ENCODE data around the gene USP34.
"Not testable (repeated sequence)": the region's sequence is repeated elsewhere in the genome, so short reads cannot be mapped to it uniquely, and the experiment has no call there.

Gene USP34

GRCh38 chr2:61235716-61236115, 235.2 kb downstream of the USP34 start:
- Histone ChIP-seq H3K27ac (ENCODE audit: low read depth, low read length) (no peak overlapping the region), H3K4me3 (ENCODE audit: low read length) (no peak overlapping the region), H3K27me3 (ENCODE audit: control insufficient read depth, insufficient read depth, low read length) (no peaks in the 10 kb centered on the region), H3K4me1 (ENCODE audit: control insufficient read depth, insufficient read depth, low read length) (no peaks in the 10 kb centered on the region), H3K9ac (ENCODE audit: low read length) (no peak overlapping the region), H3K36me3 (ENCODE audit: control insufficient read depth, insufficient read depth, low read length) (peaks cover 2% of the 10 kb centered on the region)

DNA sequence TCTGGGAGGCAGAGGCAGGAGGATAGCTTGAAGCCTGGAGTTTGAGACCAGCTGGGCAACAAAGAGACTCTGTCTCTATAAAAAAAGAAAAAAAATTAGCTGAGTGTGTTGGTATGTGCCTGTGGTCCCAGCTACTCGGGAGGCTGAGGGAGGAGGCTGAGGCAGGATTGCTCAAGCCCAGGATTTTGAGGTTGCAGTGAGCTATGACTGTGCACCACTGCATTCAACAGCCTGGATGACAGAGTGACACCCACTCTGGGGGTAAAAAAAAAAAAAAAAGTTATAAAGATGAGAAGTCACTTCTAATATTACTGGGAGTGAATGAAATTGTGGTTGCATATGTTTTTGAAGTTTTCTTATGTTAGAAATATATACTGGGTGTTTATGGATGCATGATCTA, 237.3 kb downstream of the USP34 start:
- no peaks in the 10 kb centered on the region for H3K27me3 ChIP-seq (ENCODE audit: control insufficient read depth, insufficient read depth, low read length)
- no peak overlapping the region for H3K27ac ChIP-seq (ENCODE audit: low read depth, low read length)
- H3K36me3 ChIP-seq (ENCODE audit: control insufficient read depth, insufficient read depth, low read length): no peaks in the 10 kb centered on the region
- no peak overlapping the region for H3K9ac ChIP-seq (ENCODE audit: low read length)
- no peak overlapping the region for H3K4me3 ChIP-seq (ENCODE audit: low read length)
- no peaks in the 10 kb centered on the region for H3K4me1 ChIP-seq (ENCODE audit: control insufficient read depth, insufficient read depth, low read length)

DNA sequence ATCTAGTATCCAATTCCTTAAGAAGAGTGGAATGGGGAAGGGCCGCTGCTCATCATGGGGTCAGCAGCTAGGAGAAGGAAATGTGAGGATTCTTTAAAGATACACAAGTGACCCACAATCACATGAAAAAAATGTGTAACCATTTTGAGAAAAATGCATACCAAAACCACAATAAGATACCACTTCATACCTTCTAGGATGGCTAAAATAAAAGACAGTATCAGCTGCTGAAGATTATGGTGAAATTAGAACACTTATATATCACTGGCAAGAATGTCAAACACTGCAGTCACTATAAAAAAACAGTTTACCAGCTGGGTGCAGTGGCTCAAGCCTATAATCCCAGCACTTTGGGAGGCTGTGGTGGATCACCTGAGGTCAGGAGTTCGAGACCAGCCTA, 241.0 kb downstream of the USP34 start:
- Histone ChIP-seq H3K27me3 (ENCODE audit: control insufficient read depth, insufficient read depth, low read length) (no peaks in the 10 kb centered on the region), H3K4me3 (ENCODE audit: low read length) (no peak overlapping the region), H3K27ac (ENCODE audit: low read depth, low read length) (no peak overlapping the region), H3K9ac (ENCODE audit: low read length) (no peak overlapping the region), H3K36me3 (ENCODE audit: control insufficient read depth, insufficient read depth, low read length) (peaks cover 6% of the 10 kb centered on the region), H3K4me1 (ENCODE audit: control insufficient read depth, insufficient read depth, low read length) (no peaks in the 10 kb centered on the region)

GRCh38 chr2:61222567-61222966, 248.3 kb downstream of the USP34 start:
- Histone ChIP-seq H3K4me3 (ENCODE audit: low read length) (no peak overlapping the region), H3K9ac (ENCODE audit: low read length) (no peak overlapping the region), H3K4me1 (ENCODE audit: control insufficient read depth, insufficient read depth, low read length) (no peaks in the 10 kb centered on the region), H3K36me3 (ENCODE audit: control insufficient read depth, insufficient read depth, low read length) (peaks cover 6% of the 10 kb centered on the region), H3K27ac (ENCODE audit: low read depth, low read length) (no peak overlapping the region), H3K27me3 (ENCODE audit: control insufficient read depth, insufficient read depth, low read length) (no peaks in the 10 kb centered on the region)

DNA sequence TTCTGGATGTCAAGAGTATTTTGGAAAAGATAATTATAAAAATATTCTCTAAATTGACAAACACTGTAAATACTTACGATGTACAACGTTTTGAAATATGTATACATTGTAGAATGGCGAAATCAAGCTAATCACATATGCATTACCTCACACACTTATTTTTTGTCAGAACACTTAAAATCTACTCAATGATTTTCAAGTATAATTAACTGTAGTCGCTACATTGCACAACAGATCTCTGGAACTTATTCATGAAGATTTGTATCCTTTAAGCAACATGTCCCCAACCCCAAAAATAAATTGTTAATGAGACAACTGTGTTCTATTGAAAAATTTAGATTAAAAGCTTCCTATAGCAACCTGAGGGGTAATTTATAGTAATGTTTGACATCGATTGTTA, 249.1 kb downstream of the USP34 start:
- Histone ChIP-seq H3K27me3 (ENCODE audit: control insufficient read depth, insufficient read depth, low read length) (no peaks in the 10 kb centered on the region), H3K9ac (ENCODE audit: low read length) (no peak overlapping the region), H3K4me3 (ENCODE audit: low read length) (no peak overlapping the region), H3K4me1 (ENCODE audit: control insufficient read depth, insufficient read depth, low read length) (no peaks in the 10 kb centered on the region), H3K36me3 (ENCODE audit: control insufficient read depth, insufficient read depth, low read length) (peaks cover 6% of the 10 kb centered on the region), H3K27ac (ENCODE audit: low read depth, low read length) (no peak overlapping the region)

GRCh38 chr2:61220768-61221167, 250.1 kb downstream of the USP34 start:
- H3K4me1 ChIP-seq (ENCODE audit: control insufficient read depth, insufficient read depth, low read length): no peaks in the 10 kb centered on the region
- no peaks in the 10 kb centered on the region for H3K27me3 ChIP-seq (ENCODE audit: control insufficient read depth, insufficient read depth, low read length)
- H3K27ac ChIP-seq (ENCODE audit: low read depth, low read length): no peak overlapping the region
- H3K36me3 ChIP-seq (ENCODE audit: control insufficient read depth, insufficient read depth, low read length): peaks cover under 1% of the 10 kb centered on the region
- no peak overlapping the region for H3K4me3 ChIP-seq (ENCODE audit: low read length)
- no peak overlapping the region for H3K9ac ChIP-seq (ENCODE audit: low read length)

DNA sequence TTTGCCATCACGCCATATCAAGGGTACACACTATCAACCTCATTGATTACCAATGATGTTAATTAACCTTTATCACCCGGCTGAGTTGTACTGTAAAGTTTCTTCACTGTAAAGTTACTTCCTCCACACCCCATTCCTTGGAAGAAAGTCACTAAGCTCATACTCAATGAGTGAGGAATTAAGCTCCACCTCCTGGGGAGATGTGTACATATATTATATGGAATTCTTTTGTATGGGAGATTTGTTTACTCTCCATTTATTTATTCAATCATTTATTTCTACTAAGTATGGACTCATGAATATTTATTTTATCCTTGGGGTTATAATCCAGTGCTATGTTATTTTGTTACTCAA, 252.1 kb downstream of the USP34 start:
- H3K36me3 ChIP-seq (ENCODE audit: control insufficient read depth, insufficient read depth, low read length): peaks cover 5% of the 10 kb centered on the region
- H3K4me3 ChIP-seq (ENCODE audit: low read length): no peak overlapping the region
- H3K4me1 ChIP-seq (ENCODE audit: control insufficient read depth, insufficient read depth, low read length): no peaks in the 10 kb centered on the region
- no peak overlapping the region for H3K27ac ChIP-seq (ENCODE audit: low read depth, low read length)
- no peak overlapping the region for H3K9ac ChIP-seq (ENCODE audit: low read length)
- no peaks in the 10 kb centered on the region for H3K27me3 ChIP-seq (ENCODE audit: control insufficient read depth, insufficient read depth, low read length)

GRCh38 chr2:61218076-61218816, 252.6 kb downstream of the USP34 start:
- Histone ChIP-seq H3K4me3 (ENCODE audit: low read length) (no peak overlapping the region), H3K27me3 (ENCODE audit: control insufficient read depth, insufficient read depth, low read length) (no peaks in the 10 kb centered on the region), H3K27ac (ENCODE audit: low read depth, low read length) (no peak overlapping the region), H3K36me3 (ENCODE audit: control insufficient read depth, insufficient read depth, low read length) (peaks cover 8% of the 10 kb centered on the region), H3K9ac (ENCODE audit: low read length) (no peak overlapping the region), H3K4me1 (ENCODE audit: control insufficient read depth, insufficient read depth, low read length) (no peaks in the 10 kb centered on the region)

- H3K36me3 ChIP-seq (ENCODE audit: control insufficient read depth, insufficient read depth, low read length): peaks cover 8% of the 10 kb centered on the region
- no peak overlapping the region for H3K27ac ChIP-seq (ENCODE audit: low read depth, low read length)
- no peak overlapping the region for H3K4me3 ChIP-seq (ENCODE audit: low read length)
- H3K27me3 ChIP-seq (ENCODE audit: control insufficient read depth, insufficient read depth, low read length): no peaks in the 10 kb centered on the region
- no peak overlapping the region for H3K9ac ChIP-seq (ENCODE audit: low read length)
- no peaks in the 10 kb centered on the region for H3K4me1 ChIP-seq (ENCODE audit: control insufficient read depth, insufficient read depth, low read length)
These were observed 256.7 kb downstream of the USP34 start for GRCh38 chr2:61214171-61214570.

DNA sequence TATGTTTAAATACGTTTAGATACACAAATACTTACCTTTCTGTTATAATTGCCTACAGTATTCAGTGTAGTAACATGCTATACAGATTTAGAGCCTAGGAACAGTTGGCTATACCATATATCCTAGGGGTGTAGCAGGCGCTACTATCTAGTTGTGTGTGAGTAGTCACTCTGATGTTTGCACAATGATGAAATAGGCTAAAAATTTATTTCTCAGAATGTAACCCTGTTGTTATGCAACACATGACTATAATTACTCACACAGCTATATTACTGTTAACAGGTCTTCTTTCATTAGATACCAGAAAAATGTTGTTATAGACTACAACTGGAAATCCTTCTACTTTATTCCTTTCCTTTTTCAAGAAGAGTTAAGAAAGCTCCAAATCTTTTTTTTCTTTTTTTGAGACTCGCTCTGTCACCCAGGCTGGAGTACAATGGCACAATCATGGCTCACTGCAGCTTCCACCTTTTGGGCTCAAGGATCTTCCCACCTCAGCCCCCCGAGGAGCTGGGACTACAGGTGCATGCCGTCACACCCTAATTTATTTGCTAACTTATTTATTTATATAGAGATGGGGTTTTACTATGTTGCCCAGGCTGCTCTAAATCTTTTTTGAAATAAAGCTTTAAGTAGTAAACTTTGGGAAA, 260.4 kb downstream of the USP34 start:
- Histone ChIP-seq H3K4me1 (ENCODE audit: control insufficient read depth, insufficient read depth, low read length) (no peaks in the 10 kb centered on the region), H3K36me3 (ENCODE audit: control insufficient read depth, insufficient read depth, low read length) (peaks cover 15% of the 10 kb centered on the region), H3K27ac (ENCODE audit: low read depth, low read length) (no peak overlapping the region), H3K9ac (ENCODE audit: low read length) (no peak overlapping the region), H3K4me3 (ENCODE audit: low read length) (no peak overlapping the region), H3K27me3 (ENCODE audit: control insufficient read depth, insufficient read depth, low read length) (no peaks in the 10 kb centered on the region)

- no peaks in the 10 kb centered on the region for H3K27me3 ChIP-seq (ENCODE audit: control insufficient read depth, insufficient read depth, low read length)
- H3K4me3 ChIP-seq (ENCODE audit: low read length): no peak overlapping the region
- H3K9ac ChIP-seq (ENCODE audit: low read length): no peak overlapping the region
- H3K27ac ChIP-seq (ENCODE audit: low read depth, low read length): no peak overlapping the region
- peaks cover 13% of the 10 kb centered on the region for H3K36me3 ChIP-seq (ENCODE audit: control insufficient read depth, insufficient read depth, low read length)
- H3K4me1 ChIP-seq (ENCODE audit: control insufficient read depth, insufficient read depth, low read length): no peaks in the 10 kb centered on the region
These were observed 265.8 kb downstream of the USP34 start for GRCh38 chr2:61205132-61205531.

- Histone ChIP-seq H3K27ac (ENCODE audit: low read depth, low read length) (no peak overlapping the region), H3K27me3 (ENCODE audit: control insufficient read depth, insufficient read depth, low read length) (no peaks in the 10 kb centered on the region), H3K36me3 (ENCODE audit: control insufficient read depth, insufficient read depth, low read length) (peaks cover 6% of the 10 kb centered on the region), H3K9ac (ENCODE audit: low read length) (no peak overlapping the region), H3K4me3 (ENCODE audit: low read length) (no peak overlapping the region), H3K4me1 (ENCODE audit: control insufficient read depth, insufficient read depth, low read length) (no peaks in the 10 kb centered on the region)
These were observed 274.2 kb downstream of the USP34 start for GRCh38 chr2:61196671-61197070.

DNA sequence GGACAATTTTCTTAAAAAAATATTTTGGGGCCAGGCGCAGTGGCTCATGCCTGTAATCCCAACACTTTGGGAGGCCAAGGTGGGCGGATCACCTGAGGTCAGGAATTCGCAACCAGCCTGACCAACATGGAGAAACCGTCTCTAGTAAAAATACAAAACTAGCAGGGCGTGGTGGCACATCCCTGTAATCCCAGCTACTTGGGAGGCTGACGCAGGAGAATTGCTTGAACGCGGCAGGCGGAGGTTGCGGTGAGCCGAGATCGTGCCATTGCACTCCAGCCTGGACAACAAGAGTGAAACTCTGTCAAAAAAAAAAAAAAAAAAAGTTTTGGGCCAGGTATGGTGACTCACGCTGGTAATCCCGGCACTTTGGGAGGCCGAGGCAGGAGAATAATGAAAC, 276.2 kb downstream of the USP34 start:
- H3K27me3 ChIP-seq (ENCODE audit: control insufficient read depth, insufficient read depth, low read length); H3K36me3 ChIP-seq (ENCODE audit: control insufficient read depth, insufficient read depth, low read length); H3K4me1 ChIP-seq (ENCODE audit: control insufficient read depth, insufficient read depth, low read length); H3K27ac ChIP-seq (ENCODE audit: low read depth, low read length); H3K4me3 ChIP-seq (ENCODE audit: low read length); H3K9ac ChIP-seq (ENCODE audit: low read length): not testable (repeated sequence)
